ENCODE measurements around the gene CCDC157.

GRCh38 chr22:30336752-30337460 lies 19.9 kb upstream of the CCDC157 start:
- TF ChIP-seq EZH2 (IDR thresholded peaks at IDR 0.05) (no peak), POLR2AphosphoS5 (IDR thresholded peaks at IDR 0.05; ENCODE audit: borderline replicate concordance, low read depth, low read length) (no peak)
